HG03575 (cell line): ENCODE data around the gene PTPN6.

Experiments used
- ATAC-seq: cut with Tn5 transposase; IDR thresholded peaks from one replicate; pipeline ENCODE4 v1.9.1; 2021; ENCODE audit not compliant: unreplicated experiment, insufficient number of reproducible peaks, low FRiP score; ENCODE audit errors: extremely low read depth

PTPN6 gene

DNA sequence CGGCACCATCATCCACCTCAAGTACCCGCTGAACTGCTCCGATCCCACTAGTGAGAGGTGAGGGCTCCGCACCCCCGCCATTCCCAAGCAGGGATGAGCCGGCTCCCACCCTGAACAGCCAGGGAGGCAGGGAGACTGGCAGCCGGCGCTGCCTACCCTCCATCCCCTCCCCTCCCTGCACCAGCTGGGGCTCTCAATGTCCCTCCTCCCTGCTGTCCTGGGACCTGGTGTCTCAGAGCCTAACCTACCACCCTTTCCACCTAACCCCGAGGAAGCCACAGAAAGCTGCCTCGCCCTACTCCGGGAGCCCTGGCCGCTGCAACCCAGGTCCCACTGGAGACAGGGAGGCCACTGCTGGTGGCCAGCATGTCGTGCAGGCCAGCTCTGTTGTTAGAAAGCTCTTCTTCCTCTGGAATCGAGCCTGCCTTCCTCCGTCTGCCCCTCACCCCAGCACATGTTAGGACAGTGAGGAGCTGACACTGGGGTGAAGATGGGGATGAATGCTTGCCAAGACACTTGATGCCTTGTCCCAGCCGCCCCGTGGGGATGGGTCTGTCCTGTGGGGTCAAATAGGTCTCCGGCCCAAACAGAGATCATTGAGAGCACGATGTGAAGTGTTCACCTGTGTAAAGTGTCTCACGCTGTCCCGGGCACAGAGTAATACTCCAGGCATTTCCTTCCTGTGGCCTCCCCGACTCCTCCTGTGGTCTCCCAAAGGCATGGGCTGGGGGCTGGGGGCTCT is 1.1 kb downstream of the PTPN6 start:
- no peak for ATAC-seq

DNA sequence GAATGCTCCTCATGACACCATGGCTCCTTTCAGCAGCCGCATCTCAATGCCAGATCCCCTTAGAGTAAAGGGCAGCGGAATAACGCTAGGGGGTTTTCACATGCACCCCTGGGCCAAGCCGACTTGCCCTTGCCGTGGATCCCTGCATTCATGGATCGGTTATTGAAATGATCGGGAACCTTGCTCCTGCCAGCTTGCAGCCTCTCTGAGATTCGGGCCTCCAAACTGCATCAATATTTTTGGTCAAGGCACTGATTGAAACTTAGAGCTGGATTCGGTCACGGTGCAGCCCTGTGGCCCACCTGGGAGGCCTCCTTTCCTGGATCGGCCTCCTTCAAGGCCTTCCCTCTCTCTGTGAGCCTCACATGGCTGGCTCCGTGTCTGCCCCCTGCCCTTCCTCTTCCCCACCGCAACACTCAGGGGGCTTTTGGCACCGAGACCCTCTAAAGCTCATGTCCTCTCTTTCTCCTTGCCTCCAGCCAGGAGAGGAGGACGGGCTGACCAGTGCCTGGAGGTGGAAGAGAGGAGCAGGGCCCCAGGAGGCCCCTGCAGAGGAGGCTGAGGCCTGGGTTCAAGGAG is 1.8 kb downstream of the PTPN6 start:
- ATAC-seq = no peak

DNA sequence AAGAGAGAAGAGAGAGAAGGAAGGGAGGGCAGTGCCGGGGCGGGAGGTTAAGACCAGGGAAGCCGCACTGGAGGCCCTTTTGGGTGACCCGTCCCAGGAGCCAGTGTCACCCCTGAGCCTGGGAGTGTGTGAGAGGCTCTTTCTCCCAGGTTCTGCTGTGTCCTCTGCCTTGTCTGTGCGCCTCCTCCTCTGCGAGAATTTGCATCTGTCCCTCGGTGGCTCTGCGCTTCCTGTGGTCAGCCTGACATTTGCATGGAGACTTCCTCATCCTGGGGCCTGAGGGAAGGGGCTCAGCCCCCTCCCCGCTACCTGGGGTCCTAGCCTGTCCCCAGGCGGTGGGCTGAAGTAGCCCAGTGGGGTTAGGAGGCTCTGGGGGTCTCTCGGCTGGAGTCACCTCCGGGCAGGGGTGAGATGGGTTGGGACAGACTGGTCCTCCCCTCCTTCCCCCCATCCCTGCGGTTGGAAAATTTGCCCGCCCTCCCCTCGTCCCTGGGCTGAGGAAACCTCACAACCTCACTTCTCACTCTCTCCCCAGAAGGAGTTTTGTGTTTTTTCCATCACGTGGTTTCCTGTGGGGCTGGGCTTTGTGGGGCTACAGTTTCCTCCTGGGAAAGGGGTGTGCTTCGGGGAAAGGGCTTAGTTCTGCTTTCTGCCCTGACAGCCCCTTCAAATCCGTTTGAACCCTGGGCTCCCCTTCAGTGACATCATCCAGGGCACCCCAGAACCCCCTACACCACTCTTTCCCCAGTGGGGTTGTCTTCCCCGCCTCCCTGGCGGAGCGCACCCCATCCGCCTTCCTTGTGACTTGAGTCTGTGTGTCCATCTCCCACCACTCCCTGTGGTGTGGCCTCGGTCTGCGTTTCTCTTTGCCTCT is 2.5 kb downstream of the PTPN6 start:
- no peak for ATAC-seq

GRCh38 chr12:6954316-6955107 is 3.4 kb downstream of the PTPN6 start:
- no peak for ATAC-seq

GRCh38 chr12:6955108-6956020 is 4.2 kb downstream of the PTPN6 start:
- ATAC-seq = no peak

- ATAC-seq = no peak
Observed at GRCh38 chr12:6956021-6956727, 5.0 kb downstream of the PTPN6 start.

GRCh38 chr12:6957151-6957701 is 6.1 kb downstream of the PTPN6 start:
- ATAC-seq = no peak

- no peak for ATAC-seq
Observed at GRCh38 chr12:6957741-6958608, 6.8 kb downstream of the PTPN6 start.

- no peak for ATAC-seq
Observed at GRCh38 chr12:6958609-6959057, 7.5 kb downstream of the PTPN6 start.

DNA sequence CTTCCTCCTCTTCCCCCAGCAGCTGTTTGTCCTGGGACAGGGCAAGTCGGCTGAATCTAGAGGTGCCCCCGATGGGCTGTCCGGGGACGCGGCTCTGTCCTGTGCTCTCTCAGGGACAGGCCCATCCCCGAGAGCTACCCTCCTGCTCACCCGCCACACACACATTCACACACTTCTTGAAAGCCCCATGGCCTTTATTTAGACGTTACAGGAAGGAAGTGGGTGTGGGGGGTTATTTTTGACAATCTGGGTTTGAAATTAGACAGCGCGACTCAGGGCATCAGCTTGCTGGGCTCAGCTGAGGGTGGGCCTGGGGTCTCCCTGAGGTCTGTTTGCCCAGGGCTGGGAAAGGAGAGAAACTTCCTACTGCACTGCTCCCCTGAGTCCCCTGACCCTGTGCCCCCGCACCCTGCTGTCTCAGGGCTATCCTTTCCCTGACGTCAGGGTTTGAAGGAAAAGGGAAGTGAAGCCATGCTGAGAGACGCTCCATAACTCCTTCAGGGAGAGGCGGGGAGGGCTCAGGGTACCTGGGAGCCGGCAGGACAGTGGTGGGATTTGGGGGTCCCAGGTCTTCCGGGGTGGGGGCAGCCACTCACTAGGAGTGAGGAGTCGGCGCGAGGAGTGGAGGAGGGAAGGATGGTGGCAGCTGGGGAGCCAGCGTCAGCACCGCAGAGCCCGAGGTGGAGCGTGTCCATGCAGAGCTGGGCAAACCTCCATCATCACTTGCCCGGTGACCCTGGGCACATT is 8.1 kb downstream of the PTPN6 start:
- ATAC-seq = no peak

DNA sequence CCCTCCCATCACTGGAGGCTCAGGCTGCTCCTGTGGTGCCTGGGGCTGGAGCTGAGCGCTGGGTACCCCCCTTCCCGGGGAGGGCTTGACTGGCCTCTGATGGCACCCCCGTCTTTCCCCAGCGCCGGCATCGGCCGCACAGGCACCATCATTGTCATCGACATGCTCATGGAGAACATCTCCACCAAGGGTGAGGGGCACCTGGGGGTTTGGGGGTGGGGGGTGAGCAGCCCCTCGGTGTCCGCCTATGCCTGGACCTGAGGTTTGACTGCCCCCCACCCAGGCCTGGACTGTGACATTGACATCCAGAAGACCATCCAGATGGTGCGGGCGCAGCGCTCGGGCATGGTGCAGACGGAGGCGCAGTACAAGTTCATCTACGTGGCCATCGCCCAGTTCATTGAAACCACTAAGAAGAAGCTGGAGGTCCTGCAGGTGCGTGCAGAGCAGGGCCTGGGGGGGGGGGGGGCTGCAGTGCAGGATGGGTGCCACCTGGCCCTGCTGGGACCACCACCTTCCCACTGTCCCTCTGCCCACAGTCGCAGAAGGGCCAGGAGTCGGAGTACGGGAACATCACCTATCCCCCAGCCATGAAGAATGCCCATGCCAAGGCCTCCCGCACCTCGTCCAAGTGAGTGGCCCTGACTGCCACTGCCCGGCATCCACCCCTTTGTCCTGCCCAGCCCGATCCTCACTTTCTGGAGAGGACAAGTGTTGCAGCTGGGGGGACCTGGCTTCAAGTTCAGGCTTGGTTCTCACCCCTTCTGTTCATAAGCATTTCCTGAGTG is 8.8 kb downstream of the PTPN6 start:
- no peak for ATAC-seq

- ATAC-seq = no peak
Observed at GRCh38 chr12:6960593-6961277, 9.6 kb downstream of the PTPN6 start.

DNA sequence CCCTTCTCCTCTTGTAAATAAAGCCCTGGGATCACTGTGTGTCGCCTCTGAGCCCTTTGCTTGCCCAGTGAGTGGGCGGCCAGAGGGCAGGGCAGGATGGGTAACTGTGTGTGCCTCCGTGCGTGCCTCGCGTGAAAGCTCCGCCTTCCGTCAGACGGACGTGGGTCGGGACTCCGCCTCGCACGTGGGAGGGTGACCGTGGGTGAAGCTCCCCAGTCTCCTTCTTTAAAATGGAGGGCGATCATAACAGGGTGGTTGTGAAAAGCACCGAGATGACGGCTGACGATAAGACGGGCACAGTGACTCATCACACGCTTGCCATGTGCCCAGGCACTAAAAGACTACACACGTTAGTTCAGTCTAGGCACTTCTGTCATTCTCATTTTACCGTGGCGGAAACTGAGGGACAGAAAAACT is 10.1 kb downstream of the PTPN6 start:
- no peak for ATAC-seq

GRCh38 chr12:6961695-6962284 is 10.6 kb downstream of the PTPN6 start:
- ATAC-seq = no peak
